NCI-H460 (cell line): ENCODE data around the gene PIP5KL1. TPM values are rescaled to one million over a fixed set of nuclear protein-coding genes. Genes with fewer than 3 reads are reported as not detected.

ENCODE experiments used
- DNase-seq: peaks from one replicate; pipeline ENCODE4 v3.0.0-alpha.2; 2016; ENCODE audit warnings: low read depth; ENCODE audit errors: extremely low read depth
- total RNA-seq: library from RNA; depleted of rRNA; stranded (reverse); fragments of >200 nt; shearing (Covaris generic); gene quantifications from 2 replicates; pipeline ENCODE4 v1.2.3, GENCODE V29; 2014

PIP5KL1 gene
- total RNA-seq, 1 experiment from 2014 or later: 4.5 TPM

DNA sequence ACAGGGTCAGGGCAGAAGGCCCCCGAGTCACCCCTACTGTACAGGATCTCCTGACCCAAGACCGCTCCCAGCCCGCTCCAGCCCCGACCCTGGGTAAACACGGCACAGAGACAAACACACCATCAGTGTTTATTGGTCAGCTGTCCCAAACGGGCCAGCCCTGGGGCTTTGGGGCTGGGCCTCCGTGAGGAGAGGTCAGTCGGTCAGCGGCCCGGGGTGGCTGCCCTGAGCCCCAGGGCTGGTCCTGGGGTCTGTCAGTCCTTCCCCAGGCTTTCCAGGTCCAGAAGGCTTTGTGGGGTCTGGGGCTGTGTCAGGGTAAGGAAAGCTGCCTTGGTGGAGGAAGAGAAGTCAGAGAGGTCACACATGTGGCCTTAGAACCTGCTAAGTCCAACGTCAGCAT, 4.4 kb upstream of the PIP5KL1 start:
- DNase-seq: no peak

DNA sequence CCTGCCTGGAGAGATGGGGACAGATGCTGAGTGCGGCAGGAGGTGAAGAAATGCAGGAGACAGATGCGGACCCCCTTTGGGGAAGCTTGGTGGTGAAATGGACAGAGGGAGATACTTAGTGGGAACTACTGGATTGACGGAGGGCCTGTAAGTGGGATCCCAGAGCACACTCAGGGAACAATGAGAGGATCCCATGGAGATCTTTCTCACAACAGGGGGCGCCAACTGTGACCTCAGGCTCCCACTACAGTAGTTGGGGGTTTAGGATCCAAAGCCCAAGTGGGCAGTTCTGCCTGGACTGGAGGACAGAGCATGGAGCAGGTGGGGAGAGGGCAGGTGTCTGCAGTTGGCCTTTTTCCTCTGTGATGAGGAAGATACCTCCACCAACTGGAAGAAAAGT, 3.7 kb upstream of the PIP5KL1 start:
- DNase-seq: no peak

DNA sequence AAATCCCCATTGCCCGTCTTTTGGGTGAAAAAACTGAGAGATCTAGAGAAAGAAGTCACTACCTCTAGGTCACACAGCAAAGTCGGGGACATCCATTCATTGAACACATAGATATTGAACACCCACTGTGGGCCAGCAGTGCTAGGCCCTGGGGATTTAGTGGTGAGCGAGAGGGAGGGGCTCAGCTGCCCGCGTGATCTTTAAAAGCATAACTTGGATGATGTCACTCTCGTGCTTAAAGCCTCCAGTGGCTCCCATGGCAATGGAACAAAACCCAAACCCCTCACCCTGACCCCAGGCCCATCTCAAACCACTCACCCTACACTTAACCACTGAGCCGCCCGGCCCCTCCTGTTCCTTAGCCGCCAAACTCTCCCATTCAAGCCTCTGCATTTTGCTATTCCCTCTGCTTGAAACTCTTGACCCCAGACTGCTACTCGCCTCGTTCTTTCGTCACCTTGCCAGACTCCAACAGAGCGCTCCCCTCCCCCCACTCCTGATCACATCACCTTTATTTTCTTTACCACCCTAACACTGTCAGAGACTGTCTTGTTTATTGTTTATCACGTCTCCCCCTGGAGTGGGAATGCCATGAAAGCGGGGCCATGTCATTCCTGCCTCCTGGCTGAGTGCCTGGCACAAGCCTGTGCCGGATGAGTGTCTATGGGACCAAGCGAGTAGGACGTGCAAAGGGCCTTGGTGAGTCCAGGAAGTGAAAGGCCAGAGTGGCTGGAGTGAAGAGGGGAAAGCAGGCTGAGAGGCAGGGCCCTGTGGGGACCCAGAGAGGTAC, 710 bp upstream of the PIP5KL1 start:
- peak; percentile 55 for DNase-seq

DNA sequence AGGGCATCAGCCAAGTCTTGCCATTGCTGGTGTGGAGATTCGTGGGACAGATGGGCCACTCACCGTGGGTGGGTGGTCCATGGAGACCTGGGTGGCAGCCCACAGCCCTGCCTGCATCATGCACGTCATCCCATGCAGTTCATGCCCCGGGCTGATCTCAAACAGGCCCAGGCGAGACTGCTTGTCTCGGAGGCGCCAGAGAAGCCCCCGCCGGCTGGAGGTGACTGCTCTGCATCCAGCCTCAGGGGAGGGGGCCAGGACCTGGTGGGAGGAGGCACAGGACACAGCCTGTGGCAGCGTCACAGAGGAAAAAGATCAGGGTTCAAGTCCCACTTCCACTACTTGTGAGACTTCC, 975 bp downstream of the PIP5KL1 start:
- DNase-seq: no peak

DNA sequence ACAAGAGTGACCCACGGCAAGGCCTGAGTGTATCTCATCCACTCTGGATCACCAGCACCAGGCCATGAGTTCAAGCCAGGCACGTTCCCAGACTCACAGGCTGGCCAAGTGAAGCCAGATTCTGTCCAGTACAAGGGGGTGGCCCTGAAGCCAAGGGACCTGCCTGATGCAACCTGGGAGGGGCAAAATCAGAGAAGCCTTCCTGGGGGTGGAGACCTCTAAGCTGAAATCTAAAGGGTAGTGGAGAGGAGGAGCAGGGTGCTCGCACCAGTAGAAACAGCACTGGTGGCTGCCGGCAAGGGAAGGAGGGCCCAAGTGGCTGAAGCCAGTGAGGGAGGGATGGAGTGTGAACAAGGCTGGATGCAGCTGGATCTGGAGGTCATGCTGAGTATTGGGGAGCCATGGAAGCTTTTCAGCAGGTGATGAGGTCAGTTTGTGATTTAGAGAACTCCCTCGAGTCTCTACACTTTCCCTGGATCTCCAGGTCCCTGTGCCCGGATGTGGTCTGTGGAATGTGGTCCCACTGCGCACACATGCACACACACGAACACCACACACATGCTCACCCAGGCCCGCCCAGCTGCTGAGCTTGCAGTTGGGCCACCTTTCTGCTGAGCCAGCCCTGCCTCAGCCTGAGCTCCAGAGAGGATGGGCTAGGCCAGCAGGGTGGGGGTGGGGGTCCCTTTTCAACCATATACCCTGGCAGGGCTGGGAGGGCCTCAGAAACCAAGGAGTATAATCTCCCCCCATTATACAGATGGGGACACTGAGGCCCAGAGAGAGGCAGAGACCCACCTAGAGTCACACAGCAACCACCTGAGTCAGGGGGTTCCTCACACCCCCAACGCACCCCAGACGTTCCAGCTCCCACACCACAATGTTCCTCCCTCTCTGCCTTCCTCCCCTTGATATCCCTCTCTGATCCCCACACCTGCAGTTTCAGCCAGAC, 1.6 kb downstream of the PIP5KL1 start:
- DNase-seq: no peak

DNA sequence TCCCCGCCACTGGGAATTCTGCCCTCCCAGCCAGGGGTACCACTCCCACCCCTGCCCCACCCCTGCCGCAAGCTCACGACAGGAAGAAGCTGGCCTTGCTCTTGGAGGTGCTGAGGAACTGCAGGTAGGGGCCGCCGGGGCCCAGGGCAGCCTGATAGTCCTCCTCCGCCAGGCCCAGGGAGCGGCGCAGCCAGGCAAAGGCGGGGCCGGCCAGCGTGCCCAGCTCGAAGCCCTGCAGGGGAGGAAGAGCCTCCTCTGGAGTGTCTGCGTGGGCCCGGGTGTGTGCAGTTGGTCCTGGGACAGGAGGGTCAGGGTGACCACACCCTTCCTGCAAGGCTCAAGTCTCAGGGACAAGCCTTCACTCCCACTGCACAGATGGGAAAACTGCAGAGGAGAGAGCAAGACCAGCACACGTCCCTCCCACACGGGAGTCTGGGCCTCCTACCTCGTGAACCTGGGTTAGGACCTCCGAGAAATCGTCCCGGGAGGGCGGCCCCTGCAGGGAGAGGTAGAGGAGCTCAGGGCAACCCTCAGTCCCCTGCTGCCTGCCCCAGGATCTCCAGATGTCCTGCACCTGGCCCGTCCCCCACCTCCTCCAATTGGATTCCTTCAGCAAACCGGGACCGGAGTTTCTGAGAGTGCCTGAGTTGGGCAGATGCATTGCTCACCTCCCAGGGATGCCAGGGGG, 2.4 kb downstream of the PIP5KL1 start:
- DNase-seq: no peak

DNA sequence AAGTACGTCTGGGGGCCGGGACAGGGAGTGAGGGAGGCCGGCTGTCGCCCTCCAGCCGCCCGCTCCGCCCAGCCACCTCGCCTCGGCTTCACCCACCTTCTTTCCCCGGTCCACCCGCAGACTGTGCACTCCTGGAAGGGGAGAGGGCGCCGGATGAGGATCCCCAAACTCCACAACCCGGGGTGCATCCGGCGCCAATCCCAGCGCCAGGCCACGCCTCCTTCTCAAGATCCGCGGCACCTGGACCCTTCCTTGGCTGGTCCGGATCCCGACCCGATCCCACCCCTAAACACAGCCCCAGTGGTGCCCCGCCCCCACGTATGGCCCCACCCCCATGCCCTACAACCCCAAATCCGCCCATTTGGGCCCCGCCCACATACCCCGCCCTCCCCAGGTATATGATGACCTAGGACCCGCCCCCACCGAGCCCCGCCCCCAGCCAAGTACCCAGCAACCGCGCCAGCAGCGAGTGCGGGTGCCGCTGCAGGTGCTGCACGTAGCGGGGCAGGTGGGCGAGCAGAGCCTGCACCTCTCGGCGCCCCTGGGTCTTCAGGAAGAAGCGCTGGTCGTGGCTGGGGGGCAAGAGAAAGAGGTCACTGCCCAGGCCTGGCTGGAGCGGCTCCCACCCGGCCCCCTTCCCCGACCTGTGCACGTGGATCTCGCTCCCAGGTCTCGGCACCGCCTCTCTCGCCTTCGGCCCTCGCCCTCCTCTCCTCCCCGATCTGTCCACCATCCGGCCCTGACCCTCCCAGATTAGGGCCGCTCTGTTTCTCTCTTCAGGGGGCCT, 3.2 kb downstream of the PIP5KL1 start:
- DNase-seq: no peak

DNA sequence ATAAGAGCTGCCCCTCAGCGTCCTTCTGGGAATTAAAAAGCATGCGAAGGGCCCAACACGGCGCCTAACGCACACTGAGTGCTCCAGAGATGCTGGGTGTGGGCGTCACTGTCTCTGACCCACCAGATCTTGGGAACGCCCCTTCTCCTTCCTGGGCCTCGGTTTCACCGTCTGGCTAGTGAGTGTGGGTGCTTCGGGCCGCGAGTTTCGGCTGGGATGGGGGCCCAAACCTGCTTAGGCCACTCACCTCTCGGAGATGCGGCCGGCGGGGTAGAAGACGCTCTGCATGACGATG, 3.7 kb downstream of the PIP5KL1 start:
- DNase-seq: no peak

DNA sequence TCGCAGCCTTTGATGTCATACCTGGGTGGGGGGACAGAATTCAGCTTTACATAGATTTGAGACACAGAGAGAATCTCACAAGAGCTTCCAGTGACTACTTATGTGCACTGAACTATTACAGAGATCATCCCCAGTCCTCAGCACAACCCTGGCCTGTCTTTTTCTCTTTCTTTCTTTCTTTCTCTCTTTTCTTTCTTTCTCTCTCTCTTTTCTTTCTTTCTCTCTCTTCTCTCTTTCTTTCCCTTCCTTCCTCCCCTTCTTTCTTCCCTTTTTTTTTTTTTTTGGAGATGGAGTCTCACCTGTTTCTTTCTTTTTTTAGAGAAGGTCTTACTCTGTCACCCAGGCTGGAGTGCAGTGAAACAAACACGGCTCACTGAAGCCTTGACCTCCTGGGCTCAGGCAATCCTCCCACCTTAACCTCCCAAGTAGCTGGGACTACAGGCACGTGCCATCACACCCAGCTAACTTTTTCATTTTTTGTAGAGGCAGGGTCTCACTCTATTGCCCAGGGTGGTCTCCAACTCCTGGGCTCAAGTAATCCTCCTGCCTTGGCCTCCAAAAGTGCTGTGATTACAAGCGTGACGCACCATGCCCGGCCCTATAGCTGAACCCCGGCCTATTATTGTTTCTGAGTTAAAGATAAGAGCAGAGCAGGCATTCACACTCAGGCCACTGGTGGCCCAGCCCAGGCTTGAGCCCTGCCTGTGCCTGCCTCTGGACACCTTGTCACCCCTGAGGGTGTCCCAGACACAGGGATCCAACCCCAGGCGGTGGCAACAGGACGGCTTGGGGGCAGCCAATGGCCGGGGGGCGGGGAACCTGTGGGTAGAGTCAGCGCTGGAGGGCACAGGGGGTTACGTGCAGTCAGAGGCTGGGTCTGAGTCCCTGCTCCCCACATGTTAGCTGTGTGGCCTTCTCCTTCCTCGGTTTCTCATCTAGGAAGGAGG, 4.3 kb downstream of the PIP5KL1 start:
- DNase-seq: no peak

DNA sequence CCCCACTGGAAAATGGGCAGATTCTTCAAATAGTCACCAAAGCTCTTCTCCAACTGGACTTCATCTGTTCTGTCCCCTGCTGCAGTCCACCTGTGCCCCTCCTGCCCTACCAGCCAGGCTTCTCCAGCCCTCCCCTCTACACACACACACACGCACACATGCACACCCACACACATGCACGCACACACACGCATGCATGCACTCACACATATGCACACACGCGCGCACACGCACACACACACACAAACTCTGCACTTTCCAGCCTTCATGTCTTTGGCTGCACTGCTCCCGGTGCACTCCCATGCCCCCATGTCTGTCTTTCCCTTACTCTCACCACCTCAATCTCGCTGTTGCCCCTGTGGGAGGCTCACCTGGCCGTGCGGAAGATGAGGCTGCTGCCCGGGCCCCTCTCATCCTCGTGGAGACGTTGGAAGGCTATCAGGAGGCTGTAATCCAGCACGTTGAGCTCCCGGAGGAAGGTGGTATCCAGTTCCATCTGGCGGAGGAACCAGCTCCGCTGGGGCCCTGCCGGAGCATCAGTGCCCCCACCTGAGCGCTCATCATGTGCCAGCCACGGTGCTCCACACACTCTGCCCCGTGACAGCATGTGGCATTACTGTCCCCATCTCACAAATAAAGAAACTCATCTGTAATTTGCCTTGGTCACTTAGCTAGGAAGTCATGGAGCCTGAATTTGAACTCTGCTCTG, 5.7 kb downstream of the PIP5KL1 start:
- no peak for DNase-seq

DNA sequence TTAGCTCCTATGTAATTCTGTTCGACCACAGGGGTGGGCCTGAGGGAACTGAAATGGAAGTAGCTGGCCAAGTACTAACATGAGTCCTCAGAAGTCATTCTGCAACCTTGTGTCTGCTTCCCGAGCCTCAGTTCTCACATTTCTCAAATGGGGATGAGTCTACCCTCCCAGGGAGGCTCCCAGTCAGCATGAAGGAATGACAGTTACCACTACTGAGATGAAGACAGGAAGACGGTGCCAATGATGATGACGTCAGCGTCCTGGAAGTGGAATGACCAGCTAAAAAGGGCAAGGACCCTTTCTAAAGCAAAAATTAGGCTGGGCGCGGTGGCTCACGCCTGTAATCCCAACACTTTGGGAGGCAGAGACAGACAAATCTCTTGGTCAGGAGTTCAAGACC, 6.8 kb downstream of the PIP5KL1 start:
- no peak for DNase-seq

DNA sequence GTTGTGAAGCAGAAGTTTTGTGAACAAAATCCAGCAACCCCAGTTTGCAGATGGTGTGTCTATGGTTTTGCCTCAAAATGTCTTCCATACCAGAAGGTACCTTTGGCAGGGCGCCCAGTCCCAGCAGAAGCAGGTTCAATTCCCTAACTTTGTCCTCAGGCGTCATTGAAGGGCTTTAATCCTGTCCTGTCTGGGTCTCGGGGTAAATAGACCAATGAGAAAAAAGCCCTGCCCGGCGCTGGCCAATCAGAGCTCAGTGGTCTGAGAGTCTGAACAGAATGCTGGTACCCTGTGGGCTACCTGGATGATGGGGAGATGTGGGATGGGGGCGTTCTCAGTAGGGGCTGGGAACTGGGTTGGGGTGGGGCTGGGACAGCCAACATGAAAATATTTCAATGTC, 7.5 kb downstream of the PIP5KL1 start:
- DNase-seq: no peak

DNA sequence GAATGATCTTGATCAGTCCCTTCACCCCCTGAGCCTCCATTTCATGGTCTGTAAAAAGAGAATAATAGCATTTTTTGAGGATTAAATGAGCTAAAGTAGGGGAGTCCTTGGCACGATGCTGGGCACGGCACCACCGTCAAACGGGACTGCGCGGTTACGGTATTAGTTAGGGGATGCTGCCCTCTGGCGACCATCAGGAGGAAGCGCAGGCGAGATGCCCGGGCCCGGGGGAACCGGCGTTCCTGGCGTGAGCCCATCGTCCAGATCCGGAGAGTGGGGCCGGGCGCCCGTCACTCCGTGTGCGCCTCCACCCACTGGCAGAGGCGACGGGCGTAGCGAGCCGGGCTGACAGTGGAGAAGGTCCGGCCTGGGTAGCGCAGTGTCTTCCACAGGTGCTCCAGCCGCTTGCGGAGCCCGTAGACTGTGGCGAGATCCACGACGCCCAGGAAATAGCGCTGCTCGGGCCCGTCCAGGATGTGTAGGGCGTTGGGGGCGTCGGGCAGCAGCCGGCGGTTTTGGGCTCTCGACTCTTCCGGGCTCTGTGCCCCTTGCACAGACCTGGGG, 8.9 kb downstream of the PIP5KL1 start:
- no peak for DNase-seq

DNA sequence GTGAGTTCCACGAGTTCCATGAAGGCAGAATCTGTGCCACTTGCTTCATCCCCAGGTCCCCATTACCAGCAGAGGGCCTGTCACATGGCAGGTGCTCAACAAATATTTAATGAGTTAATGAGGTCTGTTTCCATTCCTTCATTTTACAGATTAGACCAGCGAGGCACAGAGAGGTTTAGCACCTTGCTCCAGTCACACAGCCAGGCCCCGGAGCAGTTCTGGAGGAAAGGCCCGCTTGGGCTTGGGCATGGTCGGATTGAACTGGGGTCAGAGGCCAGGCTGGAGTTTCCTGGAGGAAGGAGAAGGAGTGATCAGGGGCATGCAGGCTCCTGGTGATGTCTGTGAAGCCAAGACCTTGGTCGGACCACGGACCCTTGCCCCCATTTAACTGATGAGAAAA, 9.8 kb downstream of the PIP5KL1 start:
- DNase-seq: no peak

DNA sequence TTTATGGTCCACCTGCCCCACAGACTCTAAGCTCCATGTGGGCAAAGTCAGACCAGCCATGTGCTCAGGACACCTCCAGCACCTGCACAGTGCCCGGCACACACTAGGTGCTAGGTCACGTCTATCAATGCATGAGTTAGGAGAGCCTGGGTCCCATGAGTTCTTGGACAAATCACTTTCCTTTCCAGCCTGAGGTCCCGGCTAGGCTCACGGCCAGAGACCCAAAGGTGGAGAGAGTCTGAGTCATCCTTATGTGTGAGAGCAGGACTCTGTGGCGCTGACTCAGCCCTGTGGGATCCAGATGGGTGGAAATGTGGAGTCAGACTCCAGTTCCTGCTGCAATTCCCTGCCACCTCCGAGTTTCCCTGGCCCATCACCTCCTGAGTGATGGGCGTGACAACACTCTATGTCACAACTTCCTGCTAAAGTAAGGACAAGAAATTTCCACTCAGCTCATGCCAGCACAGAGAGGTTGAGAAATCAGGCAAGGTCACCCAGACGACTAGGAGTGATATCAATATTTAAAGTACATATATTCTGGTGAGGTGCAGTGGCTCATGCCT, 11.2 kb downstream of the PIP5KL1 start:
- DNase-seq: peak; percentile 98

DNA sequence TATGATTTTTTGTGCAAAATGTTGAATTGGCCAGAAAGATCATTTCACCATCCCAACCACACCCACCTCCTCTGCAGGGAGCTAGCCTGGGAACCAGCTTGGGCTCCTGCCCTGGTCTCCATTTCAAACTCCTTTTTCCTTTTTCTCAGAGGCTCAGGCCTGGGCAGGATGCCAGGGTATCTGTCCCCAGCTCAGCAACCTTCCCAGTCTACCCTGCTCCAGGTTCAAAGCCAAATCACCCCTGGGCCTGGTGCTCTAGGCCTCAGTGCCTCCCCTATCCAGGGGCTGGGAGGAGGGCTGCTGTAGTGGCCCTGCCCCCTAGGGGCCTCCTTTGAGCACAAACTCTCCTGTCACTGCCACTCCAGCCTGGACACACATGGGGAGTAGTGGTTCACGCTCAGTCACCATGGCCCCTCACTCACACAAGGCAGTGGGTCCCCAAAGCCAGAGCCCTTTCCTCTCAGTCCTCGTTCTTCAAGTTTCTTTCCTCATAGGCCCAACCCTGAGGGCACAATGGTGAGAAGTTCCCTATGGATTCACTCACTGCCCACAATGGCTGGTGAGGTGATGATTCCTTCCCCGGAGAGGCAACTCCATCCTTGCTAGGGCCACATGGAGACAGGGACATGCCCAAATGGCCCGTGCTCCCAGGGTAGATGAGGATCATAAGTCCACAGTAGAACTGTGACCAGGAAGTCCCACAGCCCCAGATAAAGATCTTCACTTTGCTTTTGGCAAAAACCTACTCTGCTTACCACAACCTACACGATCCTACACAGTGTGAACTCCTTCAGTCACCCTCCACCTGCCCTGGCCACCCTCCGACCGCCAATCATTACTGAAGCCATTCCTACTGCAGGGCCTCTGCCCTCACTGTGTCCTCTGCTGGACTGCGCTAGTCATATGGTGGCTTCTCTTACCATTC, 12.1 kb downstream of the PIP5KL1 start:
- no peak for DNase-seq

DNA sequence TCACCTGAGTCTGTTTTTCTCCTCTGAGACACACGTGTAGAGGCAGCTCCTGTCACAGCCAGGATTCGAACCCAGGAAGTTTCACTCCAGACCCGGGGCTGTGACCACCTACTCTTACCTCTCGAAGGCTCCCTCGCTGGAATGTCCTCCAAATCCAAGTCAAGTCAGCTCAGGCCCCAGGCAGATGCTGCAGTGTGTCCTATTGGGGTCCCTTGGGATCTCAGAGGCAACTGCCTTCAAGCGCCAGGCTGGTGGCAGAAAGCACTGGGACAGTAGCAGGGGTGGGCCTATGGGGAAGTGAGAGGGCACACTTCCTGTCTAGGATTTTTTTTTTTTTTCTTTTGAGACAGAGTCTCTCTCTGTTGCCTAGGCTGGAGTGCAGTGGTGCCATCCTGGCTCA, 13.0 kb downstream of the PIP5KL1 start:
- DNase-seq: no peak
